B cell (primary cell): Measurements from ENCODE around the gene KRTAP10-7. TPM values are rescaled to one million over a fixed set of nuclear protein-coding genes. Genes with fewer than 3 reads are reported as not detected.
"Not testable (repeated sequence)": the region's sequence is repeated elsewhere in the genome, so short reads cannot be mapped to it uniquely, and the experiment has no call there.

Experiments used
- ATAC-seq: fragments of 200-7000 bp; cut with Tn5 transposase; one replicate; pipeline ENCODE4 v1.10.0; 2021; ENCODE audit warnings: low read depth, mild to moderate bottlenecking, moderate number of reproducible peaks, moderate library complexity
- CTCF ChIA-PET: fragments of 350-600 bp; sonication (Branson Sonifier 250); formaldehyde crosslinking; loops from one replicate; lab custom pipeline; 2021; ENCODE audit warnings: antibody characterized with exemption, inconsistent platforms; lab: Charles Lee
- POLR2A ChIA-PET: fragments of 350-600 bp; sonication (Branson Sonifier 250); formaldehyde crosslinking; loops from one replicate; lab custom pipeline; 2021; ENCODE audit warnings: antibody characterized with exemption; lab: Charles Lee
- DNase-seq: peaks from one replicate; pipeline ENCODE4 v3.0.0; 2013
- H2AFZ ChIP-seq: 2 replicates; pipeline ENCODE4 v1.6.1; 2012; ENCODE audit warnings: mild to moderate bottlenecking, low read depth, low read length; ENCODE audit not compliant: insufficient read depth, poor library complexity, severe bottlenecking
- H3K27ac ChIP-seq, 2 donors: 1 replicate in 1 of 2; 2 replicates in 1 of 2; pipeline ENCODE4 v1.5.1; 2012 to 2013; ENCODE audit warnings: low read length in 2 of 2, mild to moderate bottlenecking in 2 of 2, moderate library complexity in 1 of 2
- H3K27me3 ChIP-seq, 4 experiments: fragments of 200-600 bp in 1 of 4; sonication (generic) in 1 of 4; replicated peaks in 1 of 4; 1 replicate in 2 of 4; 2 replicates in 2 of 4; pipeline versions ENCODE4 v1.6.1 to v1.7.0; 2013 to 2016; ENCODE audit warnings: low read length in 3 of 4, mild to moderate bottlenecking in 2 of 4, mixed read lengths in 1 of 4, moderate library complexity in 1 of 4; ENCODE audit not compliant: insufficient read depth in 4 of 4, control insufficient read depth in 3 of 4; ENCODE audit errors: control extremely low read depth in 1 of 4
- H3K36me3 ChIP-seq, 2 experiments: replicated peaks in 1 of 2; 1 replicate in 1 of 2; 2 replicates in 1 of 2; pipeline versions ENCODE4 v1.6.1 to v1.7.1; 2013; ENCODE audit warnings: low read length in 1 of 2; ENCODE audit not compliant: insufficient read depth in 2 of 2, control insufficient read depth in 1 of 2; ENCODE audit errors: control extremely low read depth in 1 of 2, extremely low read depth in 1 of 2
- H3K4me1 ChIP-seq, 2 donors: fragments of 200-600 bp in 1 of 2; sonication (generic) in 1 of 2; 1 replicate in 1 of 2; 2 replicates in 1 of 2; pipeline versions ENCODE4 v1.5.1 to v1.6.1; 2013 to 2017; ENCODE audit warnings: low read length in 2 of 2; ENCODE audit not compliant: control insufficient read depth in 2 of 2, insufficient read depth in 2 of 2
- H3K4me2 ChIP-seq: replicated peaks from 2 replicates; pipeline ENCODE3; 2012; ENCODE audit warnings: mild to moderate bottlenecking, low read depth, low read length; ENCODE audit not compliant: poor library complexity, severe bottlenecking
- H3K4me3 ChIP-seq, 5 experiments: fragments of 200-600 bp in 1 of 5; sonication (generic) in 1 of 5; 1 replicate in 3 of 5; 2 replicates in 2 of 5; pipeline versions ENCODE4 v1.5.1 to v1.7.0; 2011 to 2016; ENCODE audit warnings: low read length in 4 of 5, mild to moderate bottlenecking in 4 of 5, low read depth in 2 of 5, control low read depth in 1 of 5, moderate library complexity in 1 of 5; ENCODE audit not compliant: insufficient read depth in 1 of 5; ENCODE audit errors: control extremely low read depth in 1 of 5, extremely low read depth in 1 of 5
- H3K79me2 ChIP-seq: fragments of 200-600 bp; sonication (generic); one replicate; pipeline ENCODE4 v1.6.0; 2016; ENCODE audit warnings: low read length; ENCODE audit not compliant: control insufficient read depth, insufficient read depth
- H3K9ac ChIP-seq: fragments of 200-600 bp; sonication (generic); 2 replicates; pipeline ENCODE4 v1.6.1; 2017; ENCODE audit warnings: mild to moderate bottlenecking, low read length, moderate library complexity
- H3K9me3 ChIP-seq, 3 donors: one replicate each; pipeline versions ENCODE4 v1.6.1 to v1.7.1; 2013; ENCODE audit warnings: low read length in 2 of 3; ENCODE audit not compliant: control insufficient read depth in 2 of 3, insufficient read depth in 1 of 3; ENCODE audit errors: control extremely low read depth in 1 of 3
- H4K20me1 ChIP-seq: 2 replicates; pipeline ENCODE4 v1.6.0; 2012; ENCODE audit warnings: mild to moderate bottlenecking, low read length; ENCODE audit not compliant: insufficient read depth, control insufficient read depth, poor library complexity, severe bottlenecking
- H3K27ac Mint-ChIP-seq: one replicate; pipeline ENCODE4 v1.8.0; 2021; ENCODE audit warnings: mixed read lengths
- H3K27me3 Mint-ChIP-seq: one replicate; pipeline ENCODE4 v1.8.0; 2021; ENCODE audit warnings: mixed read lengths
- H3K4me1 Mint-ChIP-seq: one replicate; pipeline ENCODE4 v1.8.0; 2021; ENCODE audit warnings: mixed read lengths
- H3K4me3 Mint-ChIP-seq: one replicate; pipeline ENCODE4 v1.8.0; 2021; ENCODE audit warnings: mixed read lengths
- H3K9me3 Mint-ChIP-seq: one replicate; pipeline ENCODE4 v1.8.0; 2022; ENCODE audit warnings: mixed read lengths; ENCODE audit not compliant: insufficient read depth
- EZH2 ChIP-seq: IDR thresholded peaks from 2 replicates; pipeline ENCODE4 v1.6.1; 2012; ENCODE audit warnings: borderline replicate concordance, low read depth, mild to moderate bottlenecking, moderate library complexity, low read length; ENCODE audit not compliant: insufficient read depth, poor library complexity, severe bottlenecking
- WGBS: methylation state at CpG from one replicate; pipeline ENCODE4 v1.1.5; 2013; ENCODE audit warnings: missing lambda C conversion rate; ENCODE audit not compliant: insufficient coverage; 5-methylcytosine and 5-hydroxymethylcytosine counted together
- intact Hi-C: fragments of 100-400 bp; cut with micrococcal nuclease; formaldehyde crosslinking; loops from one replicate; pipeline ENCODE4 v1.10.0; 2022
- polyA plus RNA-seq: library from polyadenylated mRNA; depleted of rRNA; stranded (reverse); fragments of >200 nt; gene quantifications from 2 replicates; pipeline ENCODE4 v1.2.3, GENCODE V29; 2012
- total RNA-seq, 2 donors: library from RNA; stranded (reverse); fragments of 120-200 nt in 1 of 2; gene quantifications; 1 replicate in 1 of 2; 2 replicates in 1 of 2; pipeline versions ENCODE4 v1.2.3 to v1.2.4, GENCODE V29; 2013 to 2022
- TF ChIP-seq, protein P1 (sequence below): fragments of 200-600 bp; IDR thresholded peaks from one replicate; pipeline ENCODE4 v1.8.0; 2022; ENCODE audit warnings: antibody characterized with exemption, mild to moderate bottlenecking

The KRTAP10-7 gene
- total and polyA plus RNA-seq, 2 donors (not counting 1 experiment from before 2014, with no cell fraction given), result not detected

DNA sequence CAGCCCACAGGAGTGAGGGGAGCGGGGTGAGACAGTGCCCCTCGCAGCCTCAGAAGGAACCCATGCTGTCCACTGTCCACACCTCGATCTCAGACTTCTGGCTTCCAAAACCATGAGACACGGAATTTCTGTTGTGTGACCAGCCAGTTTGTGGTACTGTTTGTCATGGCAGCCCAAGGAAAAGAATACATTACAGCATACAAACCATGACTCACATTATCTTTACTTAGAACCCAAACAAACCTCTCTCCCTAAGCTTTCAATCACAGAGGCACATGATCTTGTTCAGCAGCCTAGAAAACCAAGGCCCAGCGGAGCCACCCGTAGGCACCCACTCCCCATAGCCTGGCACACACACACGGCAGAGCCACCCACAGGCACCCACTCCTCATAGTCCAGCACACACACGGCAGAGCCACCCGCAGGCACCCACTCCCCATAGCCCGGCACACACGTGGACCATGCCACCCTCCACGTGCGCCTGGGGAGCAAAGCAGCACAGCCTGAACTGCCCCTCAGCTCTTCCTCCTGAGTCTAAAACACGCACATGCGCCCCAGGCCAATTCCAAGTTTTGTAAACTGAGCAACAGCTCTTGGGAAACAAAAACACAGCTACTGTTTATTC is 27.3 kb upstream of the KRTAP10-7 start:
- WGBS, result 87% methylated on average over 14 of the region's 15 CpGs
- POLR2A ChIA-PET, result no interaction called here
- Histone ChIP-seq H3K9ac (no peak overlapping the region), H3K4me2 (no peak overlapping the region), H3K4me3 (no peak overlapping the region), H3K36me3 (no peaks in the 10 kb centered on the region), H3K27me3 (peaks cover 0 to 4% (median 0%) of the 10 kb centered on the region in 4 experiments), H4K20me1 (no peaks in the 10 kb centered on the region), H3K27ac (no peak overlapping the region), H3K79me2 (no peaks in the 10 kb centered on the region), H3K9me3 (peaks cover 0 to 29% (median 11%) of the 10 kb centered on the region in 3 donors), H3K4me1 (no peaks in the 10 kb centered on the region), H2AFZ (no peak overlapping the region)
- Mint-ChIP-seq H3K4me3 (no peak overlapping the region), H3K9me3 (peaks cover 5% of the 10 kb centered on the region), H3K4me1 (no peaks in the 10 kb centered on the region), H3K27ac (no peak overlapping the region), H3K27me3 (peaks cover 33% of the 10 kb centered on the region)
- TF ChIP-seq, protein P1, sequence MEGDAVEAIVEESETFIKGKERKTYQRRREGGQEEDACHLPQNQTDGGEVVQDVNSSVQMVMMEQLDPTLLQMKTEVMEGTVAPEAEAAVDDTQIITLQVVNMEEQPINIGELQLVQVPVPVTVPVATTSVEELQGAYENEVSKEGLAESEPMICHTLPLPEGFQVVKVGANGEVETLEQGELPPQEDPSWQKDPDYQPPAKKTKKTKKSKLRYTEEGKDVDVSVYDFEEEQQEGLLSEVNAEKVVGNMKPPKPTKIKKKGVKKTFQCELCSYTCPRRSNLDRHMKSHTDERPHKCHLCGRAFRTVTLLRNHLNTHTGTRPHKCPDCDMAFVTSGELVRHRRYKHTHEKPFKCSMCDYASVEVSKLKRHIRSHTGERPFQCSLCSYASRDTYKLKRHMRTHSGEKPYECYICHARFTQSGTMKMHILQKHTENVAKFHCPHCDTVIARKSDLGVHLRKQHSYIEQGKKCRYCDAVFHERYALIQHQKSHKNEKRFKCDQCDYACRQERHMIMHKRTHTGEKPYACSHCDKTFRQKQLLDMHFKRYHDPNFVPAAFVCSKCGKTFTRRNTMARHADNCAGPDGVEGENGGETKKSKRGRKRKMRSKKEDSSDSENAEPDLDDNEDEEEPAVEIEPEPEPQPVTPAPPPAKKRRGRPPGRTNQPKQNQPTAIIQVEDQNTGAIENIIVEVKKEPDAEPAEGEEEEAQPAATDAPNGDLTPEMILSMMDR, result no peak
- TF ChIP-seq EZH2, result no peak
- intact Hi-C loops, result no loop called here
- DNase-seq (no peak), ATAC-seq (no peak)
- CTCF ChIA-PET, result no interaction called here

DNA sequence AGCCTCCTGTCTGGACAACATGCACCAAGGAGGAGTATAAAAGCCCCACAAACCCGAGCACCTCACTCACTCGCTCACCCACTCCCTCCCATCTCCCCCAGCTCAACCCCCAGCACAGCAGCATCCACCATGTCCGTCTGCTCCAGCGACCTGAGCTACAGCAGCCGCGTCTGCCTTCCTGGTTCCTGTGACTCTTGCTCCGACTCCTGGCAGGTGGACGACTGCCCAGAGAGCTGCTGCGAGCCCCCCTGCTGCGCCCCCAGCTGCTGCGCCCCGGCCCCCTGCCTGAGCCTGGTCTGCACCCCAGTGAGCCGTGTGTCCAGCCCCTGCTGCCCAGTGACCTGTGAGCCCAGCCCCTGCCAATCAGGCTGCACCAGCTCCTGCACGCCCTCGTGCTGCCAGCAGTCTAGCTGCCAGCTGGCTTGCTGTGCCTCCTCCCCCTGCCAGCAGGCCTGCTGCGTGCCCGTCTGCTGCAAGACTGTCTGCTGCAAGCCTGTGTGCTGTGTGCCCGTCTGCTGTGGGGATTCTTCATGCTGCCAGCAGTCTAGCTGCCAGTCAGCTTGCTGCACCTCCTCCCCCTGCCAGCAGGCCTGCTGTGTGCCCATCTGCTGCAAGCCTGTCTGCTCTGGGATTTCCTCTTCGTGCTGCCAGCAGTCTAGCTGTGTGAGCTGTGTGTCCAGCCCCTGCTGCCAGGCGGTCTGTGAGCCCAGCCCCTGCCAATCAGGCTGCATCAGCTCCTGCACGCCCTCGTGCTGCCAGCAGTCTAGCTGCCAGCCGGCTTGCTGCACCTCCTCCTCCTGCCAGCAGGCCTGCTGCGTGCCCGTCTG is 26.6 kb upstream of the KRTAP10-7 start, which contains the start of gene KRTAP10-4:
TSS of gene KRTAP10-4 (plus strand) at position 100 of the 827 bp plus-strand sequence. CDS start at position 130, 30 bp downstream.
- POLR2A ChIA-PET, H3K27ac Mint-ChIP-seq, H3K4me3 Mint-ChIP-seq, H3K9ac ChIP-seq, H3K79me2 ChIP-seq, H3K4me3 ChIP-seq, H3K27me3 ChIP-seq, H3K27ac ChIP-seq, H3K4me2 ChIP-seq, H4K20me1 ChIP-seq, H3K36me3 ChIP-seq, ATAC-seq, H3K4me1 Mint-ChIP-seq, H2AFZ ChIP-seq, DNase-seq, H3K4me1 ChIP-seq, intact Hi-C loops, H3K9me3 Mint-ChIP-seq, CTCF ChIA-PET: not testable (repeated sequence)
- WGBS, result 76% methylated on average over 14 of the region's 25 CpGs
- peaks cover 0 to 35% (median 11%) of the 10 kb centered on the region in 3 donors for H3K9me3 ChIP-seq
- H3K27me3 Mint-ChIP-seq, result peaks cover 33% of the 10 kb centered on the region
